K562 (cell line): Measurements from ENCODE around the gene RAB40B. TPM values are rescaled to one million over a fixed set of nuclear protein-coding genes. Genes with fewer than 3 reads are reported as not detected.

Source experiments
- AFF4 ChIP-seq: sonication (generic); formaldehyde crosslinking; IDR thresholded peaks from 2 replicates; pipeline ENCODE4 v1.8.0; 2023; ENCODE audit warnings: mild to moderate bottlenecking, missing genetic modification reagents
- BRCA1 ChIP-seq, 2 experiments: fragments of 450-650 bp in 1 of 2; sonication (generic) in 1 of 2; formaldehyde crosslinking in 1 of 2; IDR thresholded peaks; 2 replicates each; pipeline versions ENCODE4 v1.5.0 to v1.6.1; 2017 to 2020; ENCODE audit warnings: mild to moderate bottlenecking in 1 of 2, missing genetic modification reagents in 1 of 2
- CBFA2T2 ChIP-seq: fragments of 450-650 bp; conservative IDR thresholded peaks from 2 replicates; pipeline ENCODE4 v1.6.1; 2017; ENCODE audit warnings: mild to moderate bottlenecking
- E2F6 ChIP-seq, 2 experiments: IDR thresholded peaks; 2 replicates each; pipeline ENCODE4 v1.6.1; 2011; ENCODE audit warnings: borderline replicate concordance in 1 of 2, control low read depth in 1 of 2, low read depth in 1 of 2, low read length in 1 of 2, mild to moderate bottlenecking in 1 of 2, mixed read lengths in 1 of 2, moderate library complexity in 1 of 2; ENCODE audit not compliant: insufficient read depth in 1 of 2, insufficient read length in 1 of 2, poor library complexity in 1 of 2, severe bottlenecking in 1 of 2; ENCODE audit errors: extremely low read depth in 1 of 2
- JUN ChIP-seq, 2 experiments: sonication (generic) in 1 of 2; formaldehyde crosslinking in 1 of 2; IDR thresholded peaks; 2 replicates each; pipeline versions ENCODE4 v1.6.1 to v1.8.0; 2012 to 2022; ENCODE audit warnings: borderline replicate concordance in 2 of 2, mild to moderate bottlenecking in 2 of 2, improper control_type of control experiment in 1 of 2, low read depth in 1 of 2, low read length in 1 of 2, missing genetic modification reagents in 1 of 2
- KLF6 ChIP-seq: fragments of 250-450 bp; sonication (Bioruptor Pico); IDR thresholded peaks from 2 replicates; pipeline ENCODE4 v1.4.0; 2020; ENCODE audit warnings: mild to moderate bottlenecking, moderate library complexity, borderline replicate concordance
- NR1H2 ChIP-seq: sonication (generic); formaldehyde crosslinking; IDR thresholded peaks from 2 replicates; pipeline ENCODE4 v1.4.0; 2020; ENCODE audit warnings: mild to moderate bottlenecking, missing genetic modification reagents
- NR2C1 ChIP-seq, 2 experiments: fragments of 450-650 bp; IDR thresholded peaks; 2 replicates each; pipeline ENCODE4 v1.6.1; 2017; ENCODE audit warnings: mild to moderate bottlenecking in 2 of 2, antibody characterized with exemption in 1 of 2, inconsistent platforms in 1 of 2, missing compliant biosample characterization in 1 of 2, missing genetic modification characterization in 1 of 2
- NR2F6 ChIP-seq: fragments of 450-650 bp; formaldehyde crosslinking; IDR thresholded peaks from 2 replicates; pipeline ENCODE4 v1.4.0; 2020; ENCODE audit warnings: mild to moderate bottlenecking
- PCBP2 ChIP-seq: fragments of 200-400 bp; formaldehyde crosslinking; IDR thresholded peaks from 2 replicates; pipeline ENCODE4 v1.6.1; 2018; ENCODE audit warnings: low read length, low read depth, mild to moderate bottlenecking, moderate library complexity; ENCODE audit not compliant: poor library complexity, severe bottlenecking
- PHB2 ChIP-seq: fragments of 450-650 bp; IDR thresholded peaks from 2 replicates; pipeline ENCODE4 v1.6.1; 2017; ENCODE audit warnings: low read depth
- PKNOX1 ChIP-seq: fragments of 450-650 bp; IDR thresholded peaks from 2 replicates; pipeline ENCODE4 v1.6.1; 2016
- RAD21 ChIP-seq, 2 experiments: fragments of 250-450 bp in 1 of 2; fragments of 450-650 bp in 1 of 2; sonication (Bioruptor Pico) in 1 of 2; formaldehyde crosslinking in 1 of 2; IDR thresholded peaks in 1 of 2; conservative IDR thresholded peaks in 1 of 2; 2 replicates each; pipeline versions ENCODE4 v1.4.0 to v1.8.0; 2020 to 2022; ENCODE audit warnings: mild to moderate bottlenecking in 2 of 2, moderate library complexity in 1 of 2
- RUNX1 ChIP-seq: sonication (generic); IDR thresholded peaks from 2 replicates; pipeline ENCODE4 v1.6.1; 2016; ENCODE audit warnings: antibody characterized with exemption, low read depth
- SIN3A ChIP-seq, 2 experiments: fragments of 150-350 bp in 1 of 2; IDR thresholded peaks; 2 replicates each; pipeline ENCODE4 v1.6.1; 2011 to 2016; ENCODE audit warnings: borderline replicate concordance in 2 of 2, low read depth in 2 of 2, low read length in 2 of 2, mild to moderate bottlenecking in 2 of 2, moderate library complexity in 2 of 2; ENCODE audit not compliant: control insufficient read depth in 1 of 2
- SP2 ChIP-seq: IDR thresholded peaks from 2 replicates; pipeline ENCODE4 v1.6.1; 2011; ENCODE audit warnings: mild to moderate bottlenecking, low read depth, low read length, moderate library complexity; ENCODE audit not compliant: poor library complexity, severe bottlenecking; ENCODE audit errors: extremely low read depth
- STAT5B ChIP-seq: fragments of 250-450 bp; sonication (Bioruptor Pico); IDR thresholded peaks from 2 replicates; pipeline ENCODE4 v1.8.0; 2021; ENCODE audit warnings: mild to moderate bottlenecking, inconsistent platforms
- TAL1 ChIP-seq: fragments of 450-650 bp; IDR thresholded peaks from 2 replicates; pipeline ENCODE4 v1.6.1; 2016; ENCODE audit warnings: mild to moderate bottlenecking
- TCFL5 ChIP-seq: fragments of 250-450 bp; sonication (Bioruptor Pico); conservative IDR thresholded peaks from 2 replicates; pipeline ENCODE4 v1.6.1; 2021; ENCODE audit warnings: mild to moderate bottlenecking, moderate library complexity, matching md5 sums
- WHSC1 ChIP-seq: IDR thresholded peaks from one replicate; pipeline ENCODE4 v1.6.1; 2012; ENCODE audit warnings: low read length, control low read depth, inconsistent platforms
- ZFX ChIP-seq: sonication (generic); formaldehyde crosslinking; IDR thresholded peaks from 2 replicates; pipeline ENCODE4 v1.8.0; 2022; ENCODE audit warnings: mild to moderate bottlenecking, missing genetic modification reagents, moderate library complexity
- polyA plus RNA-seq, 8 experiments: library from polyadenylated mRNA; depleted of rRNA in 4 of 8; stranded (reverse) in 5 of 8; unstranded in 3 of 8; fragments of >200 nt; fragmentation: Nextera tagmentation in 2 of 8; fragmentation: Illumina TruSeq in 1 of 8; extraction: Ambion mirVana in 2 of 8; extraction: Trizol in 1 of 8; gene quantifications; 2 replicates each; pipeline versions ENCODE4 v1.2.1 to v1.2.3, GENCODE V29; 2011 to 2014; ENCODE audit warnings: inconsistent platforms in 1 of 8, missing spikeins in 1 of 8
- total RNA-seq, 7 experiments: library from RNA; depleted of rRNA in 6 of 7; stranded (reverse); fragments of >200 nt in 6 of 7; fragmentation: Illumina TruSeq in 2 of 7; extraction: Trizol in 2 of 7; gene quantifications; 2 replicates each; pipeline versions ENCODE4 v1.2.1 to v1.2.3, GENCODE V29; 2011 to 2021; ENCODE audit warnings: low replicate concordance in 1 of 7

RAB40B gene
- total and polyA plus RNA-seq, 9 of the 15 experiments (the other 6 are each of a cell fraction or from before 2014, with no cell fraction given), result 0.13 to 4.6 (median 1.4) TPM

- TF ChIP-seq KLF6 (CRISPR knock-in tag) (no peak), STAT5B (CRISPR knock-in tag) (no peak), BRCA1 (IDR thresholded peaks at IDR 0.05) (no peak), BRCA1 (CRISPR knock-in tag; IDR thresholded peaks at IDR 0.05) (0 out of 2 replicates have a peak, but pooled peaks have one; percentile 72), E2F6 (IDR thresholded peaks at IDR 0.05; ENCODE audit: borderline replicate concordance in 1 of 2, extremely low read depth in 1 of 2, insufficient read depth in 1 of 2, insufficient read length in 1 of 2, low read depth in 1 of 2, low read length in 1 of 2, poor library complexity in 1 of 2, severe bottlenecking in 1 of 2) (no peak), PCBP2 (no peak), NR2C1 (IDR thresholded peaks at IDR 0.05) (no peak), NR2C1 (tag; IDR thresholded peaks at IDR 0.05) (no peak), CBFA2T2 (no peak), RAD21 (CRISPR knock-in tag; conservative IDR thresholded peaks at IDR 0.05 in 1 of 2, IDR thresholded peaks at IDR 0.05 in 1 of 2) (no peak), NR2F6 (no peak), SIN3A (IDR thresholded peaks at IDR 0.05; ENCODE audit: borderline replicate concordance in 2 of 2, control insufficient read depth in 1 of 2, low read depth in 2 of 2, low read length in 2 of 2) (peak; percentile 42 to 64; a peak in 2 of 4 replicates), NR1H2 (CRISPR knock-in tag) (no peak), RUNX1 (no peak), TAL1 (no peak), TCFL5 (CRISPR knock-in tag) (no peak), AFF4 (no peak), JUN (IDR thresholded peaks at IDR 0.05; ENCODE audit: borderline replicate concordance, low read depth, low read length) (no peak), JUN (CRISPR knock-in tag; IDR thresholded peaks at IDR 0.05; ENCODE audit: borderline replicate concordance) (0 out of 2 replicates have a peak, but pooled peaks have one; percentile 7), WHSC1 (no peak), ZFX (no peak), PHB2 (no peak), PKNOX1 (peak; percentile 80), SP2 (no peak)
These were observed 50.8 kb downstream of the RAB40B start (continued) for GRCh38 chr17:82647593-82648164.
